GM23248 (cell line): ENCODE data around the gene RFT1. TPM values are rescaled to one million over a fixed set of nuclear protein-coding genes. Genes with fewer than 3 reads are reported as not detected.

Source experiments
- DNase-seq: peaks from one replicate; pipeline ENCODE4 v3.0.0-alpha.2; 2015
- H2AFZ ChIP-seq: fragments of 200-600 bp; sonication (generic); 2 replicates; pipeline ENCODE4 v1.6.1; 2016; ENCODE audit warnings: antibody characterized with exemption
- H3F3A ChIP-seq: fragments of 200-600 bp; sonication (generic); 2 replicates; pipeline ENCODE4 v1.6.1; 2016; ENCODE audit warnings: mild to moderate bottlenecking, antibody characterized with exemption, mixed run types; ENCODE audit not compliant: insufficient read depth
- H3K27ac ChIP-seq: fragments of 200-600 bp; sonication (generic); 2 replicates; pipeline ENCODE4 v1.5.1; 2016; ENCODE audit warnings: mild to moderate bottlenecking
- H3K27me3 ChIP-seq: fragments of 200-600 bp; sonication (generic); replicated peaks from 2 replicates; pipeline ENCODE4 v1.6.1; 2016; ENCODE audit warnings: mild to moderate bottlenecking; ENCODE audit not compliant: insufficient read depth
- H3K36me3 ChIP-seq: fragments of 200-600 bp; sonication (generic); 2 replicates; pipeline ENCODE4 v1.6.1; 2016; ENCODE audit warnings: low read depth, mild to moderate bottlenecking
- H3K4me1 ChIP-seq: fragments of 200-600 bp; sonication (generic); 2 replicates; pipeline ENCODE4 v1.6.1; 2016; ENCODE audit warnings: mild to moderate bottlenecking; ENCODE audit not compliant: insufficient read depth
- H3K4me2 ChIP-seq: fragments of 200-600 bp; sonication (generic); one replicate; pipeline ENCODE4 v1.6.1; 2016; ENCODE audit warnings: mild to moderate bottlenecking; ENCODE audit not compliant: unreplicated experiment
- H3K4me3 ChIP-seq: fragments of 200-600 bp; sonication (generic); 2 replicates; pipeline ENCODE4 v1.5.1; 2016; ENCODE audit warnings: mild to moderate bottlenecking
- H3K79me2 ChIP-seq: fragments of 200-600 bp; sonication (generic); 2 replicates; pipeline ENCODE4 v1.6.1; 2016; ENCODE audit warnings: mild to moderate bottlenecking; ENCODE audit not compliant: insufficient read depth
- H3K9ac ChIP-seq: fragments of 200-600 bp; sonication (generic); 2 replicates; pipeline ENCODE4 v1.6.1; 2016; ENCODE audit warnings: mild to moderate bottlenecking
- H3K9me2 ChIP-seq: fragments of 200-600 bp; sonication (generic); 2 replicates; pipeline ENCODE4 v1.6.1; 2016; ENCODE audit warnings: mixed run types, mild to moderate bottlenecking, moderate library complexity; ENCODE audit not compliant: insufficient read depth
- H3K9me3 ChIP-seq: fragments of 200-600 bp; sonication (generic); one replicate; pipeline ENCODE4 v1.6.1; 2017; ENCODE audit warnings: low read depth
- H4K20me1 ChIP-seq: fragments of 200-600 bp; sonication (generic); 2 replicates; pipeline ENCODE4 v1.6.0; 2016; ENCODE audit not compliant: insufficient read depth
- EZH2 ChIP-seq: fragments of 200-600 bp; sonication (generic); IDR thresholded peaks from 2 replicates; pipeline ENCODE4 v1.6.1; 2018; ENCODE audit warnings: antibody characterized with exemption, mild to moderate bottlenecking; ENCODE audit not compliant: insufficient read depth, poor library complexity, severe bottlenecking
- EZH2phosphoT487 ChIP-seq: fragments of 200-600 bp; sonication (generic); IDR thresholded peaks from 2 replicates; pipeline ENCODE4 v1.6.1; 2018; ENCODE audit warnings: antibody characterized with exemption, moderate library complexity, mild to moderate bottlenecking, low read depth; ENCODE audit not compliant: insufficient read depth
- WGBS, 2 experiments: methylation state at CpG; one replicate each; pipeline ENCODE4 v1.1.6; 2015 to 2017; ENCODE audit warnings: low lambda C conversion rate in 2 of 2, low coverage in 1 of 2; ENCODE audit errors: missing lambda C conversion rate in 2 of 2; 5-methylcytosine and 5-hydroxymethylcytosine counted together
- in situ Hi-C: fragments of 300-500 bp; cut with MboI; formaldehyde crosslinking; loops from 2 replicates; pipeline ENCODE4 v1.15.0; 2020
- polyA plus RNA-seq: library from polyadenylated mRNA; unstranded; fragments of >200 nt; fragmentation: Nextera tagmentation; extraction: Ambion mirVana; gene quantifications from 2 replicates; pipeline ENCODE4 v1.2.1, GENCODE V29; 2016
- total RNA-seq: library from RNA; depleted of rRNA; stranded (reverse); fragments of >200 nt; shearing (Covaris generic); gene quantifications from 2 replicates; pipeline ENCODE4 v1.2.3, GENCODE V29; 2014

The RFT1 gene
- total and polyA plus RNA-seq, 2 experiments from 2014 or later: 35.0 to 35.7 TPM

DNA sequence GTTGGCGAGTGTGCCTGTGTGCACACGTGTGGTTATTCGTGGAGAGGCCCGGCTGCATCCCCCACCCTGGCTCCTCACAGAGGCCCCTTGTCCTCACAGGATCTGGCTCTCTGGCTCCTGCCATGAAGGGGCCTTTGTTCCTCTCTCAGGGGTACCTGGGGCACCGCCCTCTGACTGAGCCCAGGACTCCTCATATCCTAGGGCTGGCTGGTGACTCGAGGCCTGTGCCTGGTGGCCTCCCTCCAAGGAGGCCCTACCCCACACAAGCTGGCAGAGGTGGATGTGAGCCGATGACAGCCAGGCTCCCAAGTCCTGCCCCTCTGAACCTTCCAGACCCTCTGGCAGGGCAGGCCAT, 40.8 kb upstream of the RFT1 start:
- TF ChIP-seq EZH2: no peak
- no peak for TF ChIP-seq EZH2phosphoT487
- no peaks in the 10 kb centered on the region for H3K9me3 ChIP-seq
- H3K4me2 ChIP-seq: no peak overlapping the region
- in situ Hi-C loops: no loop called here
- H2AFZ ChIP-seq: no peak overlapping the region
- no peaks in the 10 kb centered on the region for H3K36me3 ChIP-seq
- H3K9me2 ChIP-seq: no peaks in the 10 kb centered on the region
- no peaks in the 10 kb centered on the region for H3K27me3 ChIP-seq
- WGBS, 2 experiments: 46% methylated on average over 6 to 7 of the region's 7 CpGs
- no peaks in the 10 kb centered on the region for H3F3A ChIP-seq
- no peak overlapping the region for H3K27ac ChIP-seq
- 0 out of 2 replicates have a peak, but pooled peaks cover 6% of the 10 kb centered on the region for H3K79me2 ChIP-seq
- peaks cover 4% of the 10 kb centered on the region; the same call in 1 of the 2 replicates for H3K4me1 ChIP-seq
- no peak for DNase-seq
- H3K9ac ChIP-seq: no peak overlapping the region
- H3K4me3 ChIP-seq: no peak overlapping the region
- no peaks in the 10 kb centered on the region for H4K20me1 ChIP-seq

DNA sequence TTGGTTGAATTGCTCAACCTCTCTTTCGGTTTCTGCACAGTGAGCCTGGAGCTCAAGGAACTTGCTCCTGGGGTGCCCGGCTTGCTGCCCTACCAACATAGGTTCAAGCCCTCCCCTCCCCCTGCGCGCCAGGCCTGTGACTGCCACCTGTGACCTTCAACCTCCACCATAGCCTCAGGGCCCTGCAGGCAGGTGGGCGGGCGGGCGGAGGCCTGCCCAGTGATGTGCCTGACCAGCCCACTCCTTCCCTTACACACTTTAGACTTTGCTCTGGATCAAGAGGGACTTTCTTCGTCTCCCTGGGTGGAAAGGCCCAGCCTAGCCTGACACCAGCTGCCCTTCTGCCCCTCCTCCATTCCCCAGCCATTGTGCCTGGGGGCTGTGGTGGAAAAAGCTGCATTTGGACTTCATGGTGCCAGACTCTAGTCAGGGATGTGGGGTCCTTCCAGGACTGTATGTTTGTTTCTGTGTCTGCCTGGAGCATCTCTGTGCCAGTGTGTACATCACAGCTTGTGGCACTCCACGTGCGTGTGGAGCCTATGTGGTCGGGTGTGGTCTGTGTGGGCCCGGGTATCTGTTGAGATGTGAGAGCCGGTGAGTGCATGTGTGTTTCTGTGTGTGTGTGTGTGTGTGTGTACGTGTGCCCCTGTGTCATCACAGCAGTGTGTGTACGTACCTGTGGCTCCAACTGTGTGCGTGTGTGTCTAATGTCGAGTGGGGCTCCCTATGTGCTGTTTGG, 40.3 kb upstream of the RFT1 start:
- H3K27me3 ChIP-seq: no peaks in the 10 kb centered on the region
- in situ Hi-C loops: no loop called here
- no peaks in the 10 kb centered on the region for H4K20me1 ChIP-seq
- no peak overlapping the region for H3K4me2 ChIP-seq
- H3K79me2 ChIP-seq: 0 out of 2 replicates have a peak, but pooled peaks cover 6% of the 10 kb centered on the region
- no peak overlapping the region for H3K4me3 ChIP-seq
- no peaks in the 10 kb centered on the region for H3K9me2 ChIP-seq
- TF ChIP-seq EZH2: no peak
- no peak for TF ChIP-seq EZH2phosphoT487
- WGBS, 2 experiments: 82% methylated on average over 17 of the region's 17 CpGs
- H3K4me1 ChIP-seq: peaks cover 4% of the 10 kb centered on the region; the same call in 1 of the 2 replicates
- H3K9ac ChIP-seq: no peak overlapping the region
- H2AFZ ChIP-seq: no peak overlapping the region
- no peaks in the 10 kb centered on the region for H3K9me3 ChIP-seq
- no peak overlapping the region for H3K27ac ChIP-seq
- no peaks in the 10 kb centered on the region for H3K36me3 ChIP-seq
- no peak for DNase-seq
- H3F3A ChIP-seq: no peaks in the 10 kb centered on the region

GRCh38 chr3:53169832-53170324, 39.6 kb upstream of the RFT1 start:
- Histone ChIP-seq H4K20me1 (no peaks in the 10 kb centered on the region), H3K9me3 (no peaks in the 10 kb centered on the region), H3K4me2 (no peak overlapping the region), H3K27me3 (no peaks in the 10 kb centered on the region), H3K4me1 (peaks cover 4% of the 10 kb centered on the region; the same call in 1 of the 2 replicates), H3K4me3 (no peak overlapping the region), H2AFZ (no peak overlapping the region), H3F3A (no peaks in the 10 kb centered on the region), H3K36me3 (no peaks in the 10 kb centered on the region), H3K9ac (no peak overlapping the region), H3K9me2 (no peaks in the 10 kb centered on the region), H3K27ac (no peak overlapping the region), H3K79me2 (0 out of 2 replicates have a peak, but pooled peaks cover 6% of the 10 kb centered on the region)
- no peak for DNase-seq
- in situ Hi-C loops: no loop called here
- TF ChIP-seq EZH2phosphoT487 (no peak), EZH2 (no peak)
- WGBS, 2 experiments: 98 to 100% methylated on average over 9 of the region's 9 CpGs

- no peaks in the 10 kb centered on the region for H4K20me1 ChIP-seq
- in situ Hi-C loops: no loop called here
- 89 to 90% methylated on average over 13 to 15 of the region's 15 CpGs for WGBS, 2 experiments
Observed at GRCh38 chr3:53169045-53169831, 39.0 kb upstream of the RFT1 start.

More at GRCh38 chr3:53169045-53169831, 39.0 kb upstream of the RFT1 start:
- DNase-seq: no peak
- Histone ChIP-seq H3K4me3 (no peak overlapping the region), H3K4me2 (no peak overlapping the region), H2AFZ (no peak overlapping the region), H3F3A (no peaks in the 10 kb centered on the region), H3K9ac (no peak overlapping the region), H3K36me3 (no peaks in the 10 kb centered on the region), H3K79me2 (0 out of 2 replicates have a peak, but pooled peaks cover 6% of the 10 kb centered on the region), H3K27me3 (no peaks in the 10 kb centered on the region), H3K4me1 (peaks cover 4% of the 10 kb centered on the region; the same call in 1 of the 2 replicates), H3K27ac (no peak overlapping the region), H3K9me3 (no peaks in the 10 kb centered on the region), H3K9me2 (no peaks in the 10 kb centered on the region)
- TF ChIP-seq EZH2 (no peak), EZH2phosphoT487 (no peak)
